Fibroblast of lung (primary cell): Measurements from ENCODE around the gene CAND1. TPM values are rescaled to one million over a fixed set of nuclear protein-coding genes. Genes with fewer than 3 reads are reported as not detected.

Source experiments
- DNase-seq, 2 donors: peaks; one replicate each; pipeline versions ENCODE4 v3.0.0 to v3.0.0-alpha.2; 2010; ENCODE audit warnings: low read depth in 2 of 2
- H2AFZ ChIP-seq: 2 replicates; pipeline ENCODE4 v1.5.1; 2012; ENCODE audit warnings: low read length, control low read depth, inconsistent platforms
- H3K27ac ChIP-seq: 2 replicates; pipeline ENCODE4 v1.5.1; 2011; ENCODE audit warnings: low read length, control low read depth; ENCODE audit not compliant: insufficient read depth
- H3K27me3 ChIP-seq: 2 replicates; pipeline ENCODE4 v1.5.1; 2011; ENCODE audit warnings: mild to moderate bottlenecking, low read length; ENCODE audit not compliant: control insufficient read depth, insufficient read depth
- H3K36me3 ChIP-seq: 2 replicates; pipeline ENCODE4 v1.5.1; 2011; ENCODE audit warnings: low read length; ENCODE audit not compliant: control insufficient read depth, insufficient read depth
- H3K4me1 ChIP-seq: 2 replicates; pipeline ENCODE4 v1.5.1; 2011; ENCODE audit warnings: low read length; ENCODE audit not compliant: control insufficient read depth, insufficient read depth; ENCODE audit errors: extremely low read depth
- H3K4me2 ChIP-seq: 2 replicates; pipeline ENCODE4 v1.5.1; 2011; ENCODE audit warnings: low read length, control low read depth; ENCODE audit not compliant: insufficient read depth; ENCODE audit errors: extremely low read depth
- H3K4me3 ChIP-seq, 4 experiments: fragments of 200-600 bp in 1 of 4; sonication (generic) in 1 of 4; replicated peaks in 1 of 4; 2 replicates each; pipeline ENCODE4 v1.5.1; 2011 to 2016; ENCODE audit warnings: low read length in 4 of 4, low read depth in 3 of 4, mild to moderate bottlenecking in 3 of 4, control low read depth in 2 of 4, inconsistent platforms in 1 of 4, mixed read lengths in 1 of 4; ENCODE audit not compliant: insufficient read depth in 1 of 4; ENCODE audit errors: control extremely low read depth in 1 of 4
- H3K79me2 ChIP-seq: 2 replicates; pipeline ENCODE4 v1.5.1; 2012; ENCODE audit warnings: mild to moderate bottlenecking, low read length, inconsistent platforms; ENCODE audit not compliant: control insufficient read depth, insufficient read depth
- H3K9ac ChIP-seq: 2 replicates; pipeline ENCODE4 v1.5.1; 2011; ENCODE audit warnings: mild to moderate bottlenecking, low read length, control low read depth; ENCODE audit not compliant: insufficient read depth
- H3K9me3 ChIP-seq: 2 replicates; pipeline ENCODE4 v1.5.1; 2012; ENCODE audit warnings: low read depth, low read length; ENCODE audit not compliant: control insufficient read depth, insufficient read depth
- H4K20me1 ChIP-seq: 2 replicates; pipeline ENCODE4 v1.5.1; 2011; ENCODE audit warnings: low read length; ENCODE audit not compliant: control insufficient read depth, insufficient read depth; ENCODE audit errors: extremely low read depth
- CTCF ChIP-seq, 2 donors: IDR thresholded peaks in 1 of 2; conservative IDR thresholded peaks in 1 of 2; 1 replicate in 1 of 2; 2 replicates in 1 of 2; pipeline ENCODE4 v1.5.1; 2011 to 2012; ENCODE audit warnings: low read length in 2 of 2, control low read depth in 1 of 2, inconsistent platforms in 1 of 2, low read depth in 1 of 2, mild to moderate bottlenecking in 1 of 2
- EZH2 ChIP-seq: IDR thresholded peaks from 2 replicates; pipeline ENCODE4 v1.5.1; 2012; ENCODE audit warnings: low read length, control low read depth, mild to moderate bottlenecking; ENCODE audit errors: missing control alignments
- polyA plus RNA-seq, 2 donors: library from polyadenylated mRNA; depleted of rRNA in 1 of 2; stranded (reverse) in 1 of 2; unstranded in 1 of 2; fragments of >200 nt; gene quantifications; 2 replicates each; pipeline ENCODE4 v1.2.1, GENCODE V29; 2011 to 2012; ENCODE audit warnings: missing spikeins in 1 of 2
- total RNA-seq: library from RNA; depleted of rRNA; stranded (reverse); fragments of >200 nt; gene quantifications from 2 replicates; pipeline ENCODE4 v1.2.1, GENCODE V29; 2014

Gene CAND1
- total and polyA plus RNA-seq, 2 donors (not counting 1 experiment from before 2014, with no cell fraction given), result 101 to 133 TPM

GRCh38 chr12:67320614-67321295, 51.6 kb downstream of the CAND1 start:
- no peak overlapping the region for H3K27ac ChIP-seq
- no peaks in the 10 kb centered on the region for H3K27me3 ChIP-seq
- H3K9me3 ChIP-seq, result no peaks in the 10 kb centered on the region
- peak in 1 of 2 donors; percentile 29 for DNase-seq
- H3K4me1 ChIP-seq, result no peaks in the 10 kb centered on the region
- H4K20me1 ChIP-seq, result no peaks in the 10 kb centered on the region
- TF ChIP-seq EZH2 (no peak), CTCF (conservative IDR thresholded peaks at IDR 0.05 in 1 of 2, IDR thresholded peaks at IDR 0.05 in 1 of 2; ENCODE audit: low read depth in 1 of 2, low read length in 2 of 2) (no peak)
- H3K36me3 ChIP-seq, result peaks cover 4% of the 10 kb centered on the region
- H3K9ac ChIP-seq, result no peak overlapping the region
- H3K79me2 ChIP-seq, result no peaks in the 10 kb centered on the region
- H3K4me3 ChIP-seq, result no peak overlapping the region
- no peak overlapping the region for H2AFZ ChIP-seq
- H3K4me2 ChIP-seq, result no peak overlapping the region

GRCh38 chr12:67322580-67322979, 53.4 kb downstream of the CAND1 start:
- Histone ChIP-seq H3K9ac (no peak overlapping the region), H3K27ac (no peak overlapping the region), H3K4me1 (no peaks in the 10 kb centered on the region), H2AFZ (no peak overlapping the region), H3K79me2 (no peaks in the 10 kb centered on the region), H4K20me1 (no peaks in the 10 kb centered on the region), H3K9me3 (no peaks in the 10 kb centered on the region), H3K36me3 (peaks cover 2% of the 10 kb centered on the region), H3K27me3 (no peaks in the 10 kb centered on the region), H3K4me3 (no peak overlapping the region), H3K4me2 (no peak overlapping the region)
- DNase-seq, result no peak
- TF ChIP-seq CTCF (conservative IDR thresholded peaks at IDR 0.05 in 1 of 2, IDR thresholded peaks at IDR 0.05 in 1 of 2; ENCODE audit: low read depth in 1 of 2, low read length in 2 of 2), result no peak
- TF ChIP-seq EZH2, result no peak

- Histone ChIP-seq H3K4me1 (no peaks in the 10 kb centered on the region), H3K79me2 (no peaks in the 10 kb centered on the region), H4K20me1 (no peaks in the 10 kb centered on the region), H3K9ac (no peak overlapping the region), H2AFZ (no peak overlapping the region), H3K9me3 (no peaks in the 10 kb centered on the region), H3K4me2 (no peak overlapping the region), H3K36me3 (peaks cover 2% of the 10 kb centered on the region), H3K27ac (no peak overlapping the region), H3K4me3 (no peak overlapping the region), H3K27me3 (no peaks in the 10 kb centered on the region)
- no peak for TF ChIP-seq EZH2
- TF ChIP-seq CTCF (conservative IDR thresholded peaks at IDR 0.05 in 1 of 2, IDR thresholded peaks at IDR 0.05 in 1 of 2; ENCODE audit: low read depth in 1 of 2, low read length in 2 of 2), result no peak
- no peak for DNase-seq
Measured at GRCh38 chr12:67323007-67323406, 53.8 kb downstream of the CAND1 start.
